Measurements from ENCODE around the gene ANK3. TPM values are rescaled to one million over a fixed set of nuclear protein-coding genes. Genes with fewer than 3 reads are reported as not detected.

Gene ANK3
- total and polyA plus RNA-seq, 2 experiments from 2014 or later: 46.5 to 85.2 TPM

DNA sequence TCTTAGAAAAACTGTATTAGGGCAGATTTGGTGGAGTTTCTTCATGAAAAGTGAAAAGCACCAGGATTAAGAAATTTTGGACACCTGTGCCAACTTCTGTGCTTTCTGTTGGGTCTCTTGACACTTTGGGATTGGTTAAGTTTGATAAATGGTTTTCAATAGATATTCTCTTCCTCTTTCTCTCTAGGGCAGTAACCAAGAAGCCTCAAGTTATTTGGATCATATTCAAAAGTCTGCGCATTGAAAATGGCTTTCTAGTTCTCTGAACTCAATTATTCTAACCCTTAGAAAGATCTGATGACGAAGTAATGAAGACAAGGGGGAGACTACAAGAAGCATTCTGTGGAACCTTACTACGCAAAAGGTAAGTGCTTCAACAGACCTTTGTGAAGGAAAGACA lies 339.3 kb downstream of the ANK3 start:
- Mint-ChIP-seq H3K36me3 (ENCODE audit: low read depth) (no peaks in the 10 kb centered on the region; the same call in 2 of the 3 replicates), H3K9me3 (no peaks in the 10 kb centered on the region), H3K4me1 (peaks cover 4% of the 10 kb centered on the region; the same call in 2 of the 3 replicates), H3K27me3 (ENCODE audit: insufficient read depth, low read depth, poor library complexity) (peaks cover 1% of the 10 kb centered on the region), H3K4me3 (no peak overlapping the region), H3K27ac (no peak overlapping the region)
- Histone ChIP-seq H3K27ac (ENCODE audit: low read depth) (no peak overlapping the region), H3K79me2 (replicated peaks; ENCODE audit: insufficient read depth) (no peaks in the 10 kb centered on the region), H4K20me1 (replicated peaks; ENCODE audit: insufficient read depth) (no peaks in the 10 kb centered on the region), H2AFZ (no peak overlapping the region), H3K36me3 (ENCODE audit: insufficient read depth) (no peaks in the 10 kb centered on the region), H3K4me3 (no peak overlapping the region), H3F3A (replicated peaks; ENCODE audit: low read depth) (no peaks in the 10 kb centered on the region), H3K27me3 (ENCODE audit: insufficient read depth) (no peaks in the 10 kb centered on the region), H3K4me2 (no peak overlapping the region), H3K4me1 (ENCODE audit: insufficient read depth) (no peaks in the 10 kb centered on the region), H3K9me2 (ENCODE audit: insufficient read depth) (no peaks in the 10 kb centered on the region)
- DNase-seq (ENCODE audit: low spot score): no peak
- ATAC-seq: no peak
- TF ChIP-seq STAT1 (IDR thresholded peaks at IDR 0.05; ENCODE audit: unreplicated experiment) (no peak), NANOG (IDR thresholded peaks at IDR 0.05; ENCODE audit: borderline replicate concordance) (no peak), CREB1 (CRISPR knock-in tag; IDR thresholded peaks at IDR 0.05; ENCODE audit: low read depth) (no peak)
- TF ChIP-seq, protein P1, sequence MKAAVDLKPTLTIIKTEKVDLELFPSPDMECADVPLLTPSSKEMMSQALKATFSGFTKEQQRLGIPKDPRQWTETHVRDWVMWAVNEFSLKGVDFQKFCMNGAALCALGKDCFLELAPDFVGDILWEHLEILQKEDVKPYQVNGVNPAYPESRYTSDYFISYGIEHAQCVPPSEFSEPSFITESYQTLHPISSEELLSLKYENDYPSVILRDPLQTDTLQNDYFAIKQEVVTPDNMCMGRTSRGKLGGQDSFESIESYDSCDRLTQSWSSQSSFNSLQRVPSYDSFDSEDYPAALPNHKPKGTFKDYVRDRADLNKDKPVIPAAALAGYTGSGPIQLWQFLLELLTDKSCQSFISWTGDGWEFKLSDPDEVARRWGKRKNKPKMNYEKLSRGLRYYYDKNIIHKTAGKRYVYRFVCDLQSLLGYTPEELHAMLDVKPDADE (IDR thresholded peaks at IDR 0.05): no peak
- TF ChIP-seq, protein P2, sequence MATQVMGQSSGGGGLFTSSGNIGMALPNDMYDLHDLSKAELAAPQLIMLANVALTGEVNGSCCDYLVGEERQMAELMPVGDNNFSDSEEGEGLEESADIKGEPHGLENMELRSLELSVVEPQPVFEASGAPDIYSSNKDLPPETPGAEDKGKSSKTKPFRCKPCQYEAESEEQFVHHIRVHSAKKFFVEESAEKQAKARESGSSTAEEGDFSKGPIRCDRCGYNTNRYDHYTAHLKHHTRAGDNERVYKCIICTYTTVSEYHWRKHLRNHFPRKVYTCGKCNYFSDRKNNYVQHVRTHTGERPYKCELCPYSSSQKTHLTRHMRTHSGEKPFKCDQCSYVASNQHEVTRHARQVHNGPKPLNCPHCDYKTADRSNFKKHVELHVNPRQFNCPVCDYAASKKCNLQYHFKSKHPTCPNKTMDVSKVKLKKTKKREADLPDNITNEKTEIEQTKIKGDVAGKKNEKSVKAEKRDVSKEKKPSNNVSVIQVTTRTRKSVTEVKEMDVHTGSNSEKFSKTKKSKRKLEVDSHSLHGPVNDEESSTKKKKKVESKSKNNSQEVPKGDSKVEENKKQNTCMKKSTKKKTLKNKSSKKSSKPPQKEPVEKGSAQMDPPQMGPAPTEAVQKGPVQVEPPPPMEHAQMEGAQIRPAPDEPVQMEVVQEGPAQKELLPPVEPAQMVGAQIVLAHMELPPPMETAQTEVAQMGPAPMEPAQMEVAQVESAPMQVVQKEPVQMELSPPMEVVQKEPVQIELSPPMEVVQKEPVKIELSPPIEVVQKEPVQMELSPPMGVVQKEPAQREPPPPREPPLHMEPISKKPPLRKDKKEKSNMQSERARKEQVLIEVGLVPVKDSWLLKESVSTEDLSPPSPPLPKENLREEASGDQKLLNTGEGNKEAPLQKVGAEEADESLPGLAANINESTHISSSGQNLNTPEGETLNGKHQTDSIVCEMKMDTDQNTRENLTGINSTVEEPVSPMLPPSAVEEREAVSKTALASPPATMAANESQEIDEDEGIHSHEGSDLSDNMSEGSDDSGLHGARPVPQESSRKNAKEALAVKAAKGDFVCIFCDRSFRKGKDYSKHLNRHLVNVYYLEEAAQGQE (IDR thresholded peaks at IDR 0.05; ENCODE audit: unreplicated experiment): no peak

DNA sequence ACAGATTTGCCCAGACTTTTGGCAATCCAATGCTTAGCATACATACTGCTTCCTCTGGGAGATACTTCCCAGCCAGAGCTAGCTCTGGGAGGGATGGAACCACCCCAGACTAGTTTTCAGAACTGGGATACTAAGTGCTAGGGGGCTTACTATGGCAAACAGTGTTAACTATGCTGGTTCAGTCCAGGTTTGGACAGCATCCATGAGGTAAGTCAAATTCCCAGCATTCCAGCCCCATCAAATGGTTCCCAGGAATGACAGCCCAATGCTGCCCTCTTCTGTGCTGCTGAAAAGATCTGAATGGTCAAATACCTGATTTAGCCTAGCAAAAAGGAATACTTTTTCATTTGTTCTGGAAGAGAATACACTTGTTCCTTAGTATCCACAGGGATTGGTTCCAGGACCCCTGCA lies 341.6 kb downstream of the ANK3 start:
- Histone ChIP-seq H3K36me3 (ENCODE audit: insufficient read depth) (no peaks in the 10 kb centered on the region), H3K4me2 (no peak overlapping the region), H3F3A (replicated peaks; ENCODE audit: low read depth) (no peaks in the 10 kb centered on the region), H3K9me2 (ENCODE audit: insufficient read depth) (no peaks in the 10 kb centered on the region), H3K27ac (ENCODE audit: low read depth) (no peak overlapping the region), H2AFZ (no peak overlapping the region), H3K4me3 (no peak overlapping the region), H3K27me3 (ENCODE audit: insufficient read depth) (no peaks in the 10 kb centered on the region), H3K4me1 (ENCODE audit: insufficient read depth) (peaks cover 4% of the 10 kb centered on the region), H3K79me2 (replicated peaks; ENCODE audit: insufficient read depth) (no peaks in the 10 kb centered on the region), H4K20me1 (replicated peaks; ENCODE audit: insufficient read depth) (no peaks in the 10 kb centered on the region)
- Mint-ChIP-seq H3K27me3 (ENCODE audit: insufficient read depth, low read depth, poor library complexity) (peaks cover 1% of the 10 kb centered on the region), H3K9me3 (no peaks in the 10 kb centered on the region), H3K27ac (peak overlapping the region; percentile 92), H3K36me3 (ENCODE audit: low read depth) (no peaks in the 10 kb centered on the region; the same call in 2 of the 3 replicates), H3K4me1 (peaks cover 16% of the 10 kb centered on the region), H3K4me3 (no peak overlapping the region)
- peak; percentile 92 for DNase-seq (ENCODE audit: low spot score)
- ATAC-seq: peak; percentile 98
- TF ChIP-seq, protein P3, sequence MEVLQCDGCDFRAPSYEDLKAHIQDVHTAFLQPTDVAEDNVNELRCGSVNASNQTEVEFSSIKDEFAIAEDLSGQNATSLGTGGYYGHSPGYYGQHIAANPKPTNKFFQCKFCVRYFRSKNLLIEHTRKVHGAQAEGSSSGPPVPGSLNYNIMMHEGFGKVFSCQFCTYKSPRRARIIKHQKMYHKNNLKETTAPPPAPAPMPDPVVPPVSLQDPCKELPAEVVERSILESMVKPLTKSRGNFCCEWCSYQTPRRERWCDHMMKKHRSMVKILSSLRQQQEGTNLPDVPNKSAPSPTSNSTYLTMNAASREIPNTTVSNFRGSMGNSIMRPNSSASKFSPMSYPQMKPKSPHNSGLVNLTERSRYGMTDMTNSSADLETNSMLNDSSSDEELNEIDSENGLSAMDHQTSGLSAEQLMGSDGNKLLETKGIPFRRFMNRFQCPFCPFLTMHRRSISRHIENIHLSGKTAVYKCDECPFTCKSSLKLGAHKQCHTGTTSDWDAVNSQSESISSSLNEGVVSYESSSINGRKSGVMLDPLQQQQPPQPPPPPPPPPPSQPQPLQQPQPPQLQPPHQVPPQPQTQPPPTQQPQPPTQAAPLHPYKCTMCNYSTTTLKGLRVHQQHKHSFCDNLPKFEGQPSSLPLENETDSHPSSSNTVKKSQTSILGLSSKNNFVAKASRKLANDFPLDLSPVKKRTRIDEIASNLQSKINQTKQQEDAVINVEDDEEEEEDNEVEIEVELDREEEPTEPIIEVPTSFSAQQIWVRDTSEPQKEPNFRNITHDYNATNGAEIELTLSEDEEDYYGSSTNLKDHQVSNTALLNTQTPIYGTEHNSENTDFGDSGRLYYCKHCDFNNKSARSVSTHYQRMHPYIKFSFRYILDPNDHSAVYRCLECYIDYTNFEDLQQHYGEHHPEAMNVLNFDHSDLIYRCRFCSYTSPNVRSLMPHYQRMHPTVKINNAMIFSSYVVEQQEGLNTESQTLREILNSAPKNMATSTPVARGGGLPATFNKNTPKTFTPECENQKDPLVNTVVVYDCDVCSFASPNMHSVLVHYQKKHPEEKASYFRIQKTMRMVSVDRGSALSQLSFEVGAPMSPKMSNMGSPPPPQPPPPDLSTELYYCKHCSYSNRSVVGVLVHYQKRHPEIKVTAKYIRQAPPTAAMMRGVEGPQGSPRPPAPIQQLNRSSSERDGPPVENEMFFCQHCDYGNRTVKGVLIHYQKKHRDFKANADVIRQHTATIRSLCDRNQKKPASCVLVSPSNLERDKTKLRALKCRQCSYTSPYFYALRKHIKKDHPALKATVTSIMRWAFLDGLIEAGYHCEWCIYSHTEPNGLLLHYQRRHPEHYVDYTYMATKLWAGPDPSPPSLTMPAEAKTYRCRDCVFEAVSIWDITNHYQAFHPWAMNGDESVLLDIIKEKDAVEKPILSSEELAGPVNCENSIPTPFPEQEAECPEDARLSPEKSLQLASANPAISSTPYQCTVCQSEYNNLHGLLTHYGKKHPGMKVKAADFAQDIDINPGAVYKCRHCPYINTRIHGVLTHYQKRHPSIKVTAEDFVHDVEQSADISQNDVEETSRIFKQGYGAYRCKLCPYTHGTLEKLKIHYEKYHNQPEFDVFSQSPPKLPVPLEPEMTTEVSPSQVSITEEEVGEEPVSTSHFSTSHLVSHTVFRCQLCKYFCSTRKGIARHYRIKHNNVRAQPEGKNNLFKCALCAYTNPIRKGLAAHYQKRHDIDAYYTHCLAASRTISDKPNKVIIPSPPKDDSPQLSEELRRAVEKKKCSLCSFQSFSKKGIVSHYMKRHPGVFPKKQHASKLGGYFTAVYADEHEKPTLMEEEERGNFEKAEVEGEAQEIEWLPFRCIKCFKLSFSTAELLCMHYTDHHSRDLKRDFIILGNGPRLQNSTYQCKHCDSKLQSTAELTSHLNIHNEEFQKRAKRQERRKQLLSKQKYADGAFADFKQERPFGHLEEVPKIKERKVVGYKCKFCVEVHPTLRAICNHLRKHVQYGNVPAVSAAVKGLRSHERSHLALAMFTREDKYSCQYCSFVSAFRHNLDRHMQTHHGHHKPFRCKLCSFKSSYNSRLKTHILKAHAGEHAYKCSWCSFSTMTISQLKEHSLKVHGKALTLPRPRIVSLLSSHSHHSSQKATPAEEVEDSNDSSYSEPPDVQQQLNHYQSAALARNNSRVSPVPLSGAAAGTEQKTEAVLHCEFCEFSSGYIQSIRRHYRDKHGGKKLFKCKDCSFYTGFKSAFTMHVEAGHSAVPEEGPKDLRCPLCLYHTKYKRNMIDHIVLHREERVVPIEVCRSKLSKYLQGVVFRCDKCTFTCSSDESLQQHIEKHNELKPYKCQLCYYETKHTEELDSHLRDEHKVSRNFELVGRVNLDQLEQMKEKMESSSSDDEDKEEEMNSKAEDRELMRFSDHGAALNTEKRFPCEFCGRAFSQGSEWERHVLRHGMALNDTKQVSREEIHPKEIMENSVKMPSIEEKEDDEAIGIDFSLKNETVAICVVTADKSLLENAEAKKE (CRISPR knock-in tag; IDR thresholded peaks at IDR 0.05): no peak
- TF ChIP-seq EZH2 (IDR thresholded peaks at IDR 0.05; ENCODE audit: low read depth, unreplicated experiment): no peak
- TF ChIP-seq, protein P4, sequence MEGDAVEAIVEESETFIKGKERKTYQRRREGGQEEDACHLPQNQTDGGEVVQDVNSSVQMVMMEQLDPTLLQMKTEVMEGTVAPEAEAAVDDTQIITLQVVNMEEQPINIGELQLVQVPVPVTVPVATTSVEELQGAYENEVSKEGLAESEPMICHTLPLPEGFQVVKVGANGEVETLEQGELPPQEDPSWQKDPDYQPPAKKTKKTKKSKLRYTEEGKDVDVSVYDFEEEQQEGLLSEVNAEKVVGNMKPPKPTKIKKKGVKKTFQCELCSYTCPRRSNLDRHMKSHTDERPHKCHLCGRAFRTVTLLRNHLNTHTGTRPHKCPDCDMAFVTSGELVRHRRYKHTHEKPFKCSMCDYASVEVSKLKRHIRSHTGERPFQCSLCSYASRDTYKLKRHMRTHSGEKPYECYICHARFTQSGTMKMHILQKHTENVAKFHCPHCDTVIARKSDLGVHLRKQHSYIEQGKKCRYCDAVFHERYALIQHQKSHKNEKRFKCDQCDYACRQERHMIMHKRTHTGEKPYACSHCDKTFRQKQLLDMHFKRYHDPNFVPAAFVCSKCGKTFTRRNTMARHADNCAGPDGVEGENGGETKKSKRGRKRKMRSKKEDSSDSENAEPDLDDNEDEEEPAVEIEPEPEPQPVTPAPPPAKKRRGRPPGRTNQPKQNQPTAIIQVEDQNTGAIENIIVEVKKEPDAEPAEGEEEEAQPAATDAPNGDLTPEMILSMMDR (conservative IDR thresholded peaks at IDR 0.05; ENCODE audit: low read depth in 2 of 2): peak; percentile 68 to 84
- 0 out of 2 replicates have a peak, but pooled peaks have one; percentile 38 for TF ChIP-seq NANOG (IDR thresholded peaks at IDR 0.05; ENCODE audit: borderline replicate concordance)
- TF ChIP-seq CREB1 (CRISPR knock-in tag; IDR thresholded peaks at IDR 0.05; ENCODE audit: low read depth): peak; percentile 52; the same call in 1 of the 2 replicates

All from GM23338 (cell line).